ENCODE measurements around the gene BACH1. TPM values are rescaled to one million over a fixed set of nuclear protein-coding genes. Genes with fewer than 3 reads are reported as not detected.

Gene BACH1
- total and polyA plus RNA-seq, 2 of the 8 experiments (the other 6 are each of a cell fraction or from before 2014, with no cell fraction given) = 6.9 to 50.7 TPM

DNA sequence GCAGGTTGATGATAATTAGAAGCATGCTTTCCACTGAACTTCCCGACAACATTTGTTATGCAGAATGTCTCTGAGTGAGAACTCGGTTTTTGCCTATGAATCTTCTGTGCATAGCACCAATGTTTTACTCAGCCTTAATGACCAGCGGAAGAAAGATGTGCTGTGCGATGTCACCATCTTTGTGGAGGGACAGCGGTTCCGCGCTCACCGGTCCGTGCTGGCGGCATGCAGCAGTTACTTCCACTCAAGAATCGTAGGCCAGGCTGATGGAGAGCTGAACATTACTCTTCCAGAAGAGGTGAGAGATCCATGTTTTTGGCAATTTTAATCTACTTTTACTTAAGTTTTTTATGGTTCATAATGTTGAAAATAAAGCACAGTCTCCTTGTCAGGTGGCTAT lies 22.5 kb downstream of the BACH1 start (continued):
- TF ChIP-seq SRF (IDR thresholded peaks at IDR 0.05; ENCODE audit: low read depth, low read length) = no peak
- no peak for TF ChIP-seq EP300 (IDR thresholded peaks at IDR 0.05; ENCODE audit: borderline replicate concordance in 1 of 2, low read depth in 2 of 2, low read length in 2 of 2)
- no peak for TF ChIP-seq CREB1 (IDR thresholded peaks at IDR 0.05)
- TF ChIP-seq GABPA (IDR thresholded peaks at IDR 0.05; ENCODE audit: borderline replicate concordance, insufficient read depth, low read length) = no peak
- TF ChIP-seq, protein P1, sequence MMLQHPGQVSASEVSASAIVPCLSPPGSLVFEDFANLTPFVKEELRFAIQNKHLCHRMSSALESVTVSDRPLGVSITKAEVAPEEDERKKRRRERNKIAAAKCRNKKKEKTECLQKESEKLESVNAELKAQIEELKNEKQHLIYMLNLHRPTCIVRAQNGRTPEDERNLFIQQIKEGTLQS (IDR thresholded peaks at IDR 0.05; ENCODE audit: insufficient read depth, low read depth, low read length) = no peak
- TF ChIP-seq ZNF274 (IDR thresholded peaks at IDR 0.05; ENCODE audit: borderline replicate concordance, extremely low read depth, low read length) = no peak

Data from H1 (cell line).